Tibial nerve (tissue), 3 donors: ENCODE measurements around the gene PCSK5.

ENCODE experiments used
- POLR2A ChIP-seq, 2 donors: fragments of 450-650 bp; IDR thresholded peaks; one replicate each; pipeline ENCODE4 v1.6.1; 2017; ENCODE audit warnings: antibody characterized with exemption in 2 of 2, mild to moderate bottlenecking in 2 of 2, moderate library complexity in 2 of 2
- TF ChIP-seq, protein P1 (sequence below), 5 experiments: fragments of 200-600 bp in 3 of 5; fragments of 450-650 bp in 2 of 5; sonication (generic) in 3 of 5; IDR thresholded peaks; one replicate each; pipeline ENCODE4 v1.5.1; 2016 to 2019; ENCODE audit warnings: antibody characterized with exemption in 5 of 5, mild to moderate bottlenecking in 3 of 5, moderate library complexity in 2 of 5

DNA sequence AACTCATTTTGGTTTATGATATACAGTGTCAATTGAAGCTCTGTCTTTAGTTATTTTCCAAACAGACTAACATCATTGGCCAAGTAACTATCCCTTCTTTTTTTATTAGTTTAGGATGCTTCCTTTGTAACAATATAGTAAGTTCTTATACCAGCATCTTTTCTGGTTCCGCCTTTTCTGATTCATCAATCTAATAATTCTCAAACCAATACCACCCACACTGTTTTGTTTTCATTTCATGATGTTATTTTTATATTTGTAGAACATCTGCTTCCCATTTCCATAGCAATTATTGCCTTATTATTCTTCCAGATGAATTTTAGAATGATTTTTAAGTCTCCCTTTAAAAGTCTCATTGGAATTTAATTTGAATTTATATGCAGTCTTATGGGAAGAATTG lies 285.7 kb downstream of the PCSK5 start:
- TF ChIP-seq, protein P1, sequence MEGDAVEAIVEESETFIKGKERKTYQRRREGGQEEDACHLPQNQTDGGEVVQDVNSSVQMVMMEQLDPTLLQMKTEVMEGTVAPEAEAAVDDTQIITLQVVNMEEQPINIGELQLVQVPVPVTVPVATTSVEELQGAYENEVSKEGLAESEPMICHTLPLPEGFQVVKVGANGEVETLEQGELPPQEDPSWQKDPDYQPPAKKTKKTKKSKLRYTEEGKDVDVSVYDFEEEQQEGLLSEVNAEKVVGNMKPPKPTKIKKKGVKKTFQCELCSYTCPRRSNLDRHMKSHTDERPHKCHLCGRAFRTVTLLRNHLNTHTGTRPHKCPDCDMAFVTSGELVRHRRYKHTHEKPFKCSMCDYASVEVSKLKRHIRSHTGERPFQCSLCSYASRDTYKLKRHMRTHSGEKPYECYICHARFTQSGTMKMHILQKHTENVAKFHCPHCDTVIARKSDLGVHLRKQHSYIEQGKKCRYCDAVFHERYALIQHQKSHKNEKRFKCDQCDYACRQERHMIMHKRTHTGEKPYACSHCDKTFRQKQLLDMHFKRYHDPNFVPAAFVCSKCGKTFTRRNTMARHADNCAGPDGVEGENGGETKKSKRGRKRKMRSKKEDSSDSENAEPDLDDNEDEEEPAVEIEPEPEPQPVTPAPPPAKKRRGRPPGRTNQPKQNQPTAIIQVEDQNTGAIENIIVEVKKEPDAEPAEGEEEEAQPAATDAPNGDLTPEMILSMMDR (IDR thresholded peaks at IDR 0.05): no peak
- no peak for TF ChIP-seq POLR2A (IDR thresholded peaks at IDR 0.05)
